ENCODE data around the gene NCL. TPM values are rescaled to one million over a fixed set of nuclear protein-coding genes. Genes with fewer than 3 reads are reported as not detected.

Gene NCL
- total RNA-seq, 1 donor from 2014 or later, result 346 TPM

DNA sequence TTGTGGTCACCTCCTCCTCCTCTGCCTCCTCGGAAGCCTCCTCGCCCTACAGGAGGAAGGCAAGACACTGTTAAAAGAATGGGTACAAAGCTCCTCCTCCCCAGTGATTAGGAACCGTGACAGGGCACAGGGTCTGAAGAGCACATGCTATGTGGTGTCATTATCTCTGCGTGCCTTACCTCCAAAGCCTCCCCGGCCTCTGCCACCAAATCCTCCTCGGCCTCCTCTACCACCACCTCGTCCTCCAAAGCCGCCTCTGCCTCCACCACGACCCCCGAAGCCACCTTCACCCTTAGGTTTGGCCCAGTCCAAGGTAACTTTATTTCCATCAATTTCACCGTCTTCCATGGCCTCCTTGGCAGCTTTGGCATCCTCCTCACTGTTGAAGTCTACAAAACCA, 9.1 kb downstream of the NCL start:
- H3K4me1 Mint-ChIP-seq (ENCODE audit: unreplicated experiment), result peaks cover 18% of the 10 kb centered on the region
- H3K4me3 Mint-ChIP-seq (ENCODE audit: unreplicated experiment), result peak overlapping the region; percentile 15
- peaks cover 3% of the 10 kb centered on the region for H3K27me3 Mint-ChIP-seq (ENCODE audit: unreplicated experiment)
- no peak for DNase-seq (ENCODE audit: low spot score)
- TF ChIP-seq, protein P1, sequence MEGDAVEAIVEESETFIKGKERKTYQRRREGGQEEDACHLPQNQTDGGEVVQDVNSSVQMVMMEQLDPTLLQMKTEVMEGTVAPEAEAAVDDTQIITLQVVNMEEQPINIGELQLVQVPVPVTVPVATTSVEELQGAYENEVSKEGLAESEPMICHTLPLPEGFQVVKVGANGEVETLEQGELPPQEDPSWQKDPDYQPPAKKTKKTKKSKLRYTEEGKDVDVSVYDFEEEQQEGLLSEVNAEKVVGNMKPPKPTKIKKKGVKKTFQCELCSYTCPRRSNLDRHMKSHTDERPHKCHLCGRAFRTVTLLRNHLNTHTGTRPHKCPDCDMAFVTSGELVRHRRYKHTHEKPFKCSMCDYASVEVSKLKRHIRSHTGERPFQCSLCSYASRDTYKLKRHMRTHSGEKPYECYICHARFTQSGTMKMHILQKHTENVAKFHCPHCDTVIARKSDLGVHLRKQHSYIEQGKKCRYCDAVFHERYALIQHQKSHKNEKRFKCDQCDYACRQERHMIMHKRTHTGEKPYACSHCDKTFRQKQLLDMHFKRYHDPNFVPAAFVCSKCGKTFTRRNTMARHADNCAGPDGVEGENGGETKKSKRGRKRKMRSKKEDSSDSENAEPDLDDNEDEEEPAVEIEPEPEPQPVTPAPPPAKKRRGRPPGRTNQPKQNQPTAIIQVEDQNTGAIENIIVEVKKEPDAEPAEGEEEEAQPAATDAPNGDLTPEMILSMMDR (IDR thresholded peaks at IDR 0.05; ENCODE audit: unreplicated experiment), result no peak
- no peaks in the 10 kb centered on the region for H3K9me3 Mint-ChIP-seq (ENCODE audit: unreplicated experiment)
- H3K27ac Mint-ChIP-seq (ENCODE audit: unreplicated experiment), result peak overlapping the region; percentile 11
- H3K36me3 Mint-ChIP-seq (ENCODE audit: low read depth, unreplicated experiment), result peaks cover 40% of the 10 kb centered on the region

DNA sequence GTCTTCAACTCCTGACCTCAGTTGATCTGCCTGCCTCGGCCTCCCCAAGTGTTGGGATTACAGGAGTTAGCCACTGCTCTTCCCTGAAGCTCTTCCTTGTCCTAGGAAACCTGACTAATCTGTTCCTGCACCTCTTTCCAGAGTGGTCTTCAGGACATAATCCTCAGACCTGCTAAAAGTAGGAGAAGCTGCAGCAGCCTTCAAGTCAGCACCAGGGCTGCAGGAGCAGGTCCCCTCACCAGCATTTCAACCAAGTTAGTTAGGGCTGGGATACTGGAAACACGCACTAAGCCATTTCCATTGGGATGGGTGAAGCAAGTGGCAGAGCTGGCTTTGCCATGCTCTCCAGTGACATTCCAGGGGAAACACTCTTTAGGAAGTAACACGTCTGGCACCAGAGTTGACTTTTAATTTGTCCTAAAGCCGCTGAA, 9.9 kb downstream of the NCL start:
- peaks cover 35% of the 10 kb centered on the region for H3K36me3 Mint-ChIP-seq (ENCODE audit: low read depth, unreplicated experiment)
- no peaks in the 10 kb centered on the region for H3K9me3 Mint-ChIP-seq (ENCODE audit: unreplicated experiment)
- no peak overlapping the region for H3K4me3 Mint-ChIP-seq (ENCODE audit: unreplicated experiment)
- peaks cover 18% of the 10 kb centered on the region for H3K4me1 Mint-ChIP-seq (ENCODE audit: unreplicated experiment)
- no peak for DNase-seq (ENCODE audit: low spot score)
- peak overlapping the region; percentile 30 for H3K27ac Mint-ChIP-seq (ENCODE audit: unreplicated experiment)
- TF ChIP-seq, protein P1 (IDR thresholded peaks at IDR 0.05; ENCODE audit: unreplicated experiment), result no peak
- H3K27me3 Mint-ChIP-seq (ENCODE audit: unreplicated experiment), result peaks cover 3% of the 10 kb centered on the region

DNA sequence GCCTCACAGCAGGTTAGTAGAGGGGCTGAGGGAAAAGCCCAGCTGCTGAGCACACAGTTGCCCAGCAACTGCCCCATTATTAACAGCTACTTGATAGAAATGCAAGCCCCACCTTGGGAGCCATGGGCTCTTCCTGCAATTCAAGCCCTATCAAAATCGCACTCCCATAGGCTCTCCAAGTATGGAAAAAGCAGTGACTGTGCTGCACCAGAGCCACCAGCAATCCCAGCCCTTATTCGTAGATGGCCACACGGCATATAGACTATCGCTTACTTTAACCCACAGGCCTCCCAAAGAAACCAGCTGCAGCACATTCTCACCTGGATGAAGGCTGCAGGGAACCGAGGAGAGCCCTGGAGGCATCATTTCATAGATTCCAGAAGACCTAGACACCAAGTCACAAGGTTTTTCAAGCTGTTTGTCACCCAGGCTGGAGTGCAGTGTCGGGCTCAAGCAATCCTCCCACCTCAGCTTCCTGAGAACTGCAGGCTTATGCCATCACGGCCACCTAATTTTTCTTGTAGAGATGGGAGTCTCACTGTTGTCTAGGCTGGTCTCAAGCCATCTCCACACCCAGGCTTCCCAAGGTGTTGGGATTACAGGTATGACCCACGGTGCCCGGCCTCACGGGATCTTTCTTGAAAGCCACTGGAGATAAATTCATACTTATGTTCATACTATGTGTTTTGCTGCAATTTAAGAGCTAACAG, 11.3 kb downstream of the NCL start:
- no peak overlapping the region for H3K4me3 Mint-ChIP-seq (ENCODE audit: unreplicated experiment)
- TF ChIP-seq, protein P1 (IDR thresholded peaks at IDR 0.05; ENCODE audit: unreplicated experiment), result no peak
- no peaks in the 10 kb centered on the region for H3K9me3 Mint-ChIP-seq (ENCODE audit: unreplicated experiment)
- H3K27me3 Mint-ChIP-seq (ENCODE audit: unreplicated experiment), result peaks cover 3% of the 10 kb centered on the region
- DNase-seq (ENCODE audit: low spot score), result no peak
- H3K4me1 Mint-ChIP-seq (ENCODE audit: unreplicated experiment), result peaks cover 18% of the 10 kb centered on the region
- peak overlapping the region; percentile 30 for H3K27ac Mint-ChIP-seq (ENCODE audit: unreplicated experiment)
- H3K36me3 Mint-ChIP-seq (ENCODE audit: low read depth, unreplicated experiment), result peaks cover 25% of the 10 kb centered on the region

DNA sequence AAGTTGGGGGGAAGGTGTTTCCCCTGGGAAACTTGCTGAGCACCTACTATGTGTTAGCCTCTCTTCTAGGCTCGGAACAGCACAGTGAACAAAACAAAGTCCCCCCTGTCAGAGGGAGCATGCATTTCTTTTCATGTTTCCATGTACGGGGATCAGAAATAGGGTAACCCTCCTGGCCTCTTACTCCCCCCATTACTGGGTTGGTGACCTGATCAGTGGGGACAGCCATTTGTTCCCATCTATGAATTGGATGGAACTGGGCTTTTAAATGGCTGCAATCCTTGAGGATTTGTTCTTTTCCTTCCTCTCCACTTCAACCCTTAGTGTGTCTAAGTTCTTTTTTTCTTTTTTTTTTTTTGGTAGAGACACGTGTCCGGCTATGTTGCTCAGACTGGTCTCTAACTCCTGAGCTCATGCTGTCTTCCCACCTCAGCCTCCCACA, 13.7 kb downstream of the NCL start:
- Mint-ChIP-seq H3K27me3 (ENCODE audit: unreplicated experiment) (peaks cover 3% of the 10 kb centered on the region), H3K4me3 (ENCODE audit: unreplicated experiment) (no peak overlapping the region), H3K9me3 (ENCODE audit: unreplicated experiment) (no peaks in the 10 kb centered on the region), H3K36me3 (ENCODE audit: low read depth, unreplicated experiment) (peaks cover 11% of the 10 kb centered on the region), H3K4me1 (ENCODE audit: unreplicated experiment) (peaks cover 6% of the 10 kb centered on the region), H3K27ac (ENCODE audit: unreplicated experiment) (no peak overlapping the region)
- TF ChIP-seq, protein P1 (IDR thresholded peaks at IDR 0.05; ENCODE audit: unreplicated experiment), result no peak
- no peak for DNase-seq (ENCODE audit: low spot score)

DNA sequence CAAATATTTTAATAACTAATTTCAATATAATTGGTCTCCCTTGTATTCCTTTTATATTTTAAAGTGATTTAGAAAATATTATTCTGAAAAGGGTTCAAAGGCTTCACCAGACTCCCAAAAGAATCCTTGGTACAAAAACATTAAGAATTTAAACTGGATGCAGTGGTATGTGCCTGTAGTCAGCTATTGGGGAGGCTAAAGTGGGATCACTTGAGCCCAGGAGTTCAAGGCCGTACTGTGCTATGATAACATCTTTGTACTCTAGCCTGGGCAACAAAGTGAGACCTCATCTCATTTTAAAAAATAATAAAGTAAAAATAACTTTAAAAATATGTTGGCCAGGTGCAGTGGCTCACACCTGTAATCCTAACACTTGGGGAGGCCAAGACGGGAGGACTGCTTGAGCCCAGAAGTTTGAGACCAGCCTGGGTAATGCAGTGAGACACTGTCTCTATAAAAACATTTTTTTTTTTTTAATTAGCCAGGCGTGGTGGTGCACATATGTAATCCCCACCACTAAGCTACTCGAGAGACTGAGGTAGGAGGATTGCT, 14.7 kb downstream of the NCL start:
- peaks cover 3% of the 10 kb centered on the region for H3K36me3 Mint-ChIP-seq (ENCODE audit: low read depth, unreplicated experiment)
- no peaks in the 10 kb centered on the region for H3K4me1 Mint-ChIP-seq (ENCODE audit: unreplicated experiment)
- TF ChIP-seq, protein P1 (IDR thresholded peaks at IDR 0.05; ENCODE audit: unreplicated experiment), result no peak
- H3K27ac Mint-ChIP-seq (ENCODE audit: unreplicated experiment), result no peak overlapping the region
- no peak for DNase-seq (ENCODE audit: low spot score)
- H3K27me3 Mint-ChIP-seq (ENCODE audit: unreplicated experiment), result peaks cover 3% of the 10 kb centered on the region
- H3K9me3 Mint-ChIP-seq (ENCODE audit: unreplicated experiment), result no peaks in the 10 kb centered on the region
- no peak overlapping the region for H3K4me3 Mint-ChIP-seq (ENCODE audit: unreplicated experiment)
